ENCODE results near the gene SHISAL2A. TPM values are rescaled to one million over a fixed set of nuclear protein-coding genes. Genes with fewer than 3 reads are reported as not detected.

Gene SHISAL2A
- total RNA-seq, 3 donors from 2014 or later: 4.9 to 7.5 (median 5.2) TPM

DNA sequence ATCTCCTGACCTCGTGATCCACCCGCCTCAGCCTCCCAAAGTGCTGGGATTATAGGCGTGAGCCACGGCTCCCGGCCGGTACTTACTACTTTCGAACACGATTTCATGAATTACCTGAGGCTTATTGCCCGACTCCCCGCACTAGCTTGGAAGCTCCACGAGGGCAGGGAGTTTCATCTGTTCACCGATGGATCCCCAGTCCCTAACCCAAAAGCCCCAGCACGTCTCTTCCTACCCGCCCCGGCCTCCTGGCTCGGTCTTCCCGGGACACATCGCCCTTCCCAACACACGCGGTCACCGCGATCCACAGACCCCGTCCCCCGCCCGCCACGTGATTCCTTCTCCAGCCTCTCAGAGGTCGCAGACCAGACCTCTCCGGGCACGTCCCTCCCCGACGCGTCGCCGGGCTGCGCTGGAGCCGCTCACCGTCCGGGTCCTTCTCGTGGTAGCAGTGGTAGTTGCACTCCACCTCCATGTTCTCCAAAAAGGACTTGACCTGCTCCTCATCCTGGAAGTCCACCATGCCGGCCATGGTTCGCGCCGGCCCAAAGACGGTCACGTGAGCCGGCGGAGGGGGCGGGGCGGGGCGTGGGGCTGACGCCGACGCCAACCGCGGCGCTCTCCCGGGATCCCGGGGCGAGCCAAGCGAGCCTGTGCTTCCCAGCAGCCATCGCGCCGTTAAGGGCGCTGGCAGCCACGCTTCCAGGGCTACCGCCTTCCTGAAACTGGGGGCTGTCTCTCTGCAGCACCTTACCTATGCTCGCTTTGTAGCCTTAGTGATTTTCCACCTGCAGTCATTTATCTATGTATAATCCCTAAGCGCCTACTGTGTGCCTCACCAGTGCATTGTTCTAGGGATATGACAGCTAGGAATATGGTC lies 65.1 kb downstream of the SHISAL2A start, which contains the start of gene COA7:
Gene COA7 (minus strand): TSS at position 553 of the 880 bp plus-strand sequence. CDS start 21 bp downstream, at position 532.
- no peaks in the 10 kb centered on the region for H3K9me3 Mint-ChIP-seq
- DNase-seq (peak; percentile 44), ATAC-seq (peak; percentile 58 to 68)
- peak within 1 kb of the TSS; percentile 94 for H3K4me3 Mint-ChIP-seq
- no peaks in the 10 kb centered on the region for H3K27me3 Mint-ChIP-seq (ENCODE audit: low read depth)
- peaks cover 2% of the 10 kb centered on the region for H3K36me3 Mint-ChIP-seq (ENCODE audit: insufficient read depth)
- H3K4me1 Mint-ChIP-seq (ENCODE audit: low read depth): peaks cover 25% of the 10 kb centered on the region

- Mint-ChIP-seq H3K4me3 (peak overlapping the region; percentile 87), H3K36me3 (ENCODE audit: insufficient read depth) (no peaks in the 10 kb centered on the region), H3K27me3 (ENCODE audit: low read depth) (no peaks in the 10 kb centered on the region), H3K4me1 (ENCODE audit: low read depth) (peaks cover 19% of the 10 kb centered on the region), H3K9me3 (no peaks in the 10 kb centered on the region)
- ATAC-seq: peak; percentile 91 to 94
- peak; percentile 67 for DNase-seq
Measured at GRCh38 chr1:52702886-52703787, 70.2 kb downstream of the SHISAL2A start.

DNA sequence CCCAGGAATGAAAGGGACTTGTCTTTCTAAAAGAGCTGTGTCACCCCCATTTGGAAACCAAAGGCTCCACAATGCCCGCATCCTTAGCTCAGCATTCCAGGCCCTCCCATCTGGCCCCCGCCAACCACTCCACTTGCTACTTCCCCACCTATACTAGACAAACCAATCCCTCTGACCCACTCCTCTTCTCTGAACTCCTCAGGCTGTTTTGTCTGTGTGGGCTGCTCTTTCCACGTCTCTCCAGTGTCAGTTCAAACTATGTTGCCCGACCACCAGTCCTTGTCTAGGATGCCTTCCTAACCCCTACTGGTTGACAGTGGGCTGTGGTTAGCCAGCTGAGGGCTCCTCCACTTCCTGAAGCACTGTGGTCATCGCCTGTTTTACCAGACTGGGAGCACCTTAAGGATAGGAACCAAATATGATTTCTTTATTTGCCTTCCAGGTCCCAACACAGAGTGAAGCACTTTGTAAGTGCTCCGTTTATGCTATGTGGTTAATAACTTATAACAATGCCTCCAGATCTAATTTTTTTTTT lies 73.2 kb downstream of the SHISAL2A start:
- no peak overlapping the region for H3K4me3 Mint-ChIP-seq
- ATAC-seq (no peak), DNase-seq (no peak)
- H3K27me3 Mint-ChIP-seq (ENCODE audit: low read depth): peaks cover 2% of the 10 kb centered on the region
- peaks cover 12% of the 10 kb centered on the region for H3K4me1 Mint-ChIP-seq (ENCODE audit: low read depth)
- no peaks in the 10 kb centered on the region for H3K36me3 Mint-ChIP-seq (ENCODE audit: insufficient read depth)
- no peaks in the 10 kb centered on the region for H3K9me3 Mint-ChIP-seq

Other genes starting within 250 kb of the SHISAL2A start
- 10 to 100 TPM; 34.8 to 46.2 (median 37.3) TPM for gene ORC1, start 228.7 kb upstream of the SHISAL2A start, total RNA-seq
- gene PRPF38A, start 228.6 kb upstream of the SHISAL2A start, total RNA-seq: 100 to 1,000 TPM in 2 of 3 donors, 10 to 100 TPM in 1; 94.0 to 113 (median 101) TPM
- gene TUT4, start 80.1 kb upstream of the SHISAL2A start, total RNA-seq: 10 to 100 TPM; 36.7 to 37.7 (median 36.8) TPM
- 10 to 100 TPM; 18.6 to 20.0 (median 19.1) TPM for gene GPX7, start 30.8 kb upstream of the SHISAL2A start, total RNA-seq
- gene COA7, start 65.2 kb downstream of the SHISAL2A start, total RNA-seq: 10 to 100 TPM; 35.3 to 45.1 (median 44.0) TPM
- gene ZYG11B, start 93.3 kb downstream of the SHISAL2A start, total RNA-seq: 1 to 10 TPM; 7.7 to 9.2 (median 7.7) TPM
- under 1 TPM; 0.08 to 0.13 (median 0.13) TPM for gene ZYG11A, start 209.6 kb downstream of the SHISAL2A start, total RNA-seq